Astrocyte (in vitro differentiated cells and primary cell): Measurements from ENCODE around the gene CDKAL1.

Experiments
- EZH2 ChIP-seq: IDR thresholded peaks from 2 replicates; pipeline ENCODE4 v1.6.1; 2012; ENCODE audit warnings: mild to moderate bottlenecking, low read length, inconsistent platforms; ENCODE audit not compliant: insufficient read depth
- TF ChIP-seq, protein P1 (sequence below): IDR thresholded peaks from 2 replicates; pipeline ENCODE4 v1.5.1; 2011; ENCODE audit warnings: low read depth, mild to moderate bottlenecking, inconsistent platforms, low read length, moderate library complexity; ENCODE audit not compliant: insufficient read depth

DNA sequence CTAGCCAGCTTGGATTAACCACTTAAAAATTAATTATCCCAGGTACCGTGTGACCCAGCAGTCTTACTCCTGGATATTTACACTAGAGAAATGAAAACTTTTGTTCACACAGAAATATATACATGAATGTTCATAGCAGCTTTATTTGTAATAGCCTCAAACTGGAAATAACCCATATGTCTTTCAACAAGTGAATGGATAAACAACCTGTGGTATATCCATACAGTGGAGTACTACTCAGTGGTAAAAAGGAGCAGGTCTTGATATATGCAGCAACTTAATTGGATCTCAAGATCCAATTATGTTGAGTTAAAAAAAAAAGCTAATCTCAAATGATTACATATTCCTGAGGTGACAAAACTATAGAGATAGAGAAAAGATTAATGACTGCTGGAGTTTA is 381.4 kb downstream of the CDKAL1 start:
- TF ChIP-seq, protein P1, sequence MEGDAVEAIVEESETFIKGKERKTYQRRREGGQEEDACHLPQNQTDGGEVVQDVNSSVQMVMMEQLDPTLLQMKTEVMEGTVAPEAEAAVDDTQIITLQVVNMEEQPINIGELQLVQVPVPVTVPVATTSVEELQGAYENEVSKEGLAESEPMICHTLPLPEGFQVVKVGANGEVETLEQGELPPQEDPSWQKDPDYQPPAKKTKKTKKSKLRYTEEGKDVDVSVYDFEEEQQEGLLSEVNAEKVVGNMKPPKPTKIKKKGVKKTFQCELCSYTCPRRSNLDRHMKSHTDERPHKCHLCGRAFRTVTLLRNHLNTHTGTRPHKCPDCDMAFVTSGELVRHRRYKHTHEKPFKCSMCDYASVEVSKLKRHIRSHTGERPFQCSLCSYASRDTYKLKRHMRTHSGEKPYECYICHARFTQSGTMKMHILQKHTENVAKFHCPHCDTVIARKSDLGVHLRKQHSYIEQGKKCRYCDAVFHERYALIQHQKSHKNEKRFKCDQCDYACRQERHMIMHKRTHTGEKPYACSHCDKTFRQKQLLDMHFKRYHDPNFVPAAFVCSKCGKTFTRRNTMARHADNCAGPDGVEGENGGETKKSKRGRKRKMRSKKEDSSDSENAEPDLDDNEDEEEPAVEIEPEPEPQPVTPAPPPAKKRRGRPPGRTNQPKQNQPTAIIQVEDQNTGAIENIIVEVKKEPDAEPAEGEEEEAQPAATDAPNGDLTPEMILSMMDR: no peak
- TF ChIP-seq EZH2: no peak
